PC-9 (cell line): Measurements from ENCODE around the gene GPR157. TPM values are rescaled to one million over a fixed set of nuclear protein-coding genes. Genes with fewer than 3 reads are reported as not detected.
A peak's percentile ranks its signal among the peaks of the same experiment; 100 is the strongest.
"Not testable (repeated sequence)": the region's sequence is repeated elsewhere in the genome, so short reads cannot be mapped to it uniquely, and the experiment has no call there.

ENCODE experiments used
- BruUV-seq: library from RNA; stranded (reverse); fragments of 400-500 nt; replicated peaks from 2 replicates; lab custom pipeline; 2021; lab: Mats Ljungman, UMichigan
- CTCF ChIA-PET: fragments of 300-600 bp; sonication (Branson Sonifier 250); formaldehyde crosslinking; loops from one replicate; lab custom pipeline; 2022; ENCODE audit warnings: antibody characterized with exemption; lab: Charles Lee
- POLR2A ChIA-PET: fragments of 300-600 bp; sonication (Branson Sonifier 250); formaldehyde crosslinking; loops from one replicate; lab custom pipeline; 2022; ENCODE audit warnings: antibody characterized with exemption; ENCODE audit not compliant: unreplicated experiment; lab: Charles Lee
- DNase-seq, 2 experiments: peaks; one replicate each; pipeline versions ENCODE4 v3.0.0 to v3.0.0-alpha.2; 2015 to 2022; ENCODE audit warnings: mixed read lengths in 1 of 2
- H2AFZ ChIP-seq: fragments of 200-600 bp; sonication (generic); 2 replicates; pipeline ENCODE4 v1.8.1; 2017; ENCODE audit warnings: antibody characterized with exemption
- H3F3A ChIP-seq: fragments of 200-600 bp; sonication (generic); 2 replicates; pipeline ENCODE4 v1.8.1; 2017; ENCODE audit warnings: antibody characterized with exemption, mild to moderate bottlenecking, low read depth; ENCODE audit not compliant: insufficient read depth
- H3K27ac ChIP-seq: fragments of 200-600 bp; sonication (generic); 2 replicates; pipeline ENCODE4 v1.6.1; 2016; ENCODE audit warnings: mixed run types
- H3K27me3 ChIP-seq: fragments of 200-600 bp; sonication (generic); 2 replicates; pipeline ENCODE4 v1.6.1; 2016; ENCODE audit warnings: low read depth, mixed run types; ENCODE audit not compliant: insufficient read depth
- H3K36me3 ChIP-seq: fragments of 200-600 bp; sonication (generic); 2 replicates; pipeline ENCODE4 v1.6.1; 2016; ENCODE audit warnings: low read depth, mixed run types
- H3K4me1 ChIP-seq: fragments of 200-600 bp; sonication (generic); replicated peaks from 2 replicates; pipeline ENCODE4 v1.6.1; 2016; ENCODE audit warnings: mixed run types; ENCODE audit not compliant: insufficient read depth
- H3K4me2 ChIP-seq: fragments of 200-600 bp; sonication (generic); 2 replicates; pipeline ENCODE4 v1.6.1; 2017; ENCODE audit warnings: mixed run types
- H3K4me3 ChIP-seq: fragments of 200-600 bp; sonication (generic); 2 replicates; pipeline ENCODE4 v1.6.1; 2016; ENCODE audit warnings: mixed run types
- H3K79me2 ChIP-seq: fragments of 200-600 bp; sonication (generic); 2 replicates; pipeline ENCODE4 v1.6.1; 2017; ENCODE audit warnings: low read depth, mixed run types
- H3K9me2 ChIP-seq: fragments of 200-600 bp; sonication (generic); 2 replicates; pipeline ENCODE4 v1.8.1; 2017; ENCODE audit warnings: mild to moderate bottlenecking; ENCODE audit not compliant: insufficient read depth
- H3K9me3 ChIP-seq: fragments of 200-600 bp; sonication (generic); 2 replicates; pipeline ENCODE4 v1.8.1; 2016; ENCODE audit warnings: low read depth; ENCODE audit not compliant: insufficient read depth
- H4K20me1 ChIP-seq: fragments of 200-600 bp; sonication (generic); 2 replicates; pipeline ENCODE4 v1.8.1; 2017; ENCODE audit not compliant: insufficient read depth
- CTCF ChIP-seq: fragments of 200-600 bp; sonication (generic); conservative IDR thresholded peaks from 2 replicates; pipeline ENCODE4 v1.6.1; 2017; ENCODE audit warnings: mixed run types, antibody characterized with exemption, mild to moderate bottlenecking, moderate library complexity
- EZH2 ChIP-seq: fragments of 200-600 bp; sonication (generic); IDR thresholded peaks from 2 replicates; pipeline ENCODE4 v1.8.0; 2017; ENCODE audit warnings: antibody characterized with exemption, low read depth
- intact Hi-C: fragments of 100-400 bp; cut with micrococcal nuclease; formaldehyde crosslinking; loops from one replicate; pipeline ENCODE4 v1.10.0; 2022; ENCODE audit not compliant: unreplicated experiment
- total RNA-seq: library from RNA; stranded (reverse); gene quantifications from 2 replicates; pipeline ENCODE4 v1.2.3, GENCODE V29; 2021

Gene GPR157
- total RNA-seq, 1 experiment from 2014 or later, result 9.0 TPM

- H3K4me1 ChIP-seq, result peaks cover 33% of the 10 kb centered on the region
- no peak overlapping the region for H3K4me2 ChIP-seq
- no peaks in the 10 kb centered on the region for H3K36me3 ChIP-seq
- H3K9me3 ChIP-seq, result no peaks in the 10 kb centered on the region
- BruUV-seq, result no TSS peak
- H2AFZ ChIP-seq, result no peak overlapping the region
- POLR2A ChIA-PET, result no interaction called here
- intact Hi-C loops, result loop anchor here (5.0 kb wide), 2 partner anchors 57 to 72 kb away; no protein-coding TSS in a partner anchor
- no peaks in the 10 kb centered on the region for H4K20me1 ChIP-seq
- H3K27me3 ChIP-seq, result no peaks in the 10 kb centered on the region
- CTCF ChIA-PET, result no interaction called here
- TF ChIP-seq CTCF (no peak), EZH2 (no peak)
- DNase-seq, result no peak
- H3F3A ChIP-seq, result peaks cover 8% of the 10 kb centered on the region; the same call in 1 of the 2 replicates
- H3K9me2 ChIP-seq, result no peaks in the 10 kb centered on the region
- peaks cover 27% of the 10 kb centered on the region; the same call in 1 of the 2 replicates for H3K79me2 ChIP-seq
- H3K4me3 ChIP-seq, result no peak overlapping the region
- no peak overlapping the region for H3K27ac ChIP-seq
These were observed 3.6 kb downstream of the GPR157 start for GRCh38 chr1:9125325-9125724.

DNA sequence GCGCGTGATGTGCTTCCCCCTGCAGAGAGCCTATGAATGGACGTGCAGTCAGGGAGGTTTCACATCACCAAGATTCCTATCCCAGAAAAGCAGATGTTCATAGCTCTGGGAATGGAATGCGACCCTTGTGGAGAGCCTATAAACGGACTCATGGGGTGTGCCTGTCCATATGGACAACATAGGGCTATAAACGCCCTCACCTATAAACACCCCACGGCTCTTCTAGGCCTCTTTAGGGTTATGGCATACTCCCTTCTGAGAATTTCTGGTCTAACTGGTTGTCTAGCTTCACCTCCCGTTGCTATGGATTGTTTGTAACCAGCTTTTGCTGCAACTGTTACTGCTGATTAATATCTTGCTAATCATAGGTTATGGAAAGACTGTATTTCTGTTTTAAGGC is 4.5 kb downstream of the GPR157 start:
- CTCF ChIA-PET, H3K27me3 ChIP-seq, H4K20me1 ChIP-seq, H3K4me3 ChIP-seq, BruUV-seq, POLR2A ChIA-PET, H3K4me2 ChIP-seq, H3K27ac ChIP-seq, H3F3A ChIP-seq, H3K9me2 ChIP-seq, intact Hi-C loops, H2AFZ ChIP-seq, H3K9me3 ChIP-seq, H3K36me3 ChIP-seq: not testable (repeated sequence)
- Histone ChIP-seq H3K79me2 (peaks cover 27% of the 10 kb centered on the region; the same call in 1 of the 2 replicates), H3K4me1 (peaks cover 29% of the 10 kb centered on the region)
- DNase-seq, result peak in 1 of 2 experiments; percentile 63

- H3K4me3 ChIP-seq, H3K27me3 ChIP-seq, DNase-seq, CTCF ChIA-PET, H3K4me2 ChIP-seq, H3K9me2 ChIP-seq, intact Hi-C loops, H4K20me1 ChIP-seq, H3K36me3 ChIP-seq, POLR2A ChIA-PET, H3F3A ChIP-seq, H3K9me3 ChIP-seq, BruUV-seq, H2AFZ ChIP-seq, H3K27ac ChIP-seq: not testable (repeated sequence)
- Histone ChIP-seq H3K79me2 (peaks cover 27% of the 10 kb centered on the region; the same call in 1 of the 2 replicates), H3K4me1 (peaks cover 29% of the 10 kb centered on the region)
These were observed 5.2 kb downstream of the GPR157 start for GRCh38 chr1:9123665-9124064.

DNA sequence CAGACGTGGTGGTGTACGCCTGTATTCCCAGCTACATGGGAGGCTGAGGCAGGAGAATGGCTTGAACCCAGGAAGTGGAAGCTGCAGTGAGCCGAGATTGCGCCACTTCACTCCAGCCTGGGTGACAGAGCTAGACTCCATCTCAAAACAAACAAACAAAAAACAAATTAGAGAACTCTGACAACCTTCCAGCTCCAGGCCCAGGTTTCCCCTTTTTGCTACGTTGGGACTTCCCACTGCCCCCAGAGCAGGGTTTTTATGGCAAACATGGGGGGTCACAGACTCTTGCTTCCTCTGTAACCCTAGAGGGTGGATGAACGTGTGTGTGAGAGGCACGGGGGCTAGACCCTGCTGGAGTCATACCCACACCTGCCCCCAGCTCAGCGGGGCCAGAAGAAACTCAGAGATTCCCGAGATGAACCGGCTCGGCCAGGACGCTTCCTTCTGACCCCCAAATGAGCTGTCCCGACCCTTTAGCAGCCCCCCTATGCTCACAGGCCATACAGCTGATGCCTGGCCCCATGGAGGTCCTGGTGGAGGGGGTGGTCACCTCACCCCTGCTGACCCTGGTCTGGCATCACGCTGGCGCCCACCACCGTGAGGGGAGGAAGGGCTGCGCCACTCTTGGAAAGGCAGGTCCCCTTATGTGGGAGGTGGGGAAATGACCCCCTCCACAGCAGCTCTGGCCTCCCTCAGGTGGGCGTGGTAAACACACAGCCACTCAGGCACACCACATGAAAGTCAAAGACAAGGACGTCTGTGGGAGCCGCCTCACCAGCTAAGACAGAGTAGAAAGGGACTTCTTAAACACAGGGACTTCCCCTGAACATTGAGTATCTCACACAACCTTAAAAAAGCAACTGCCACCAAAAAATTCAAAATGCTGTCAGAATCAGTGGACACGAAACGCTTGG is 7.1 kb downstream of the GPR157 start:
- Histone ChIP-seq H3F3A (no peaks in the 10 kb centered on the region), H3K9me3 (no peaks in the 10 kb centered on the region), H2AFZ (no peak overlapping the region), H3K27ac (no peak overlapping the region), H3K4me3 (no peak overlapping the region), H3K79me2 (peaks cover 16% of the 10 kb centered on the region; the same call in 1 of the 2 replicates), H3K4me2 (no peak overlapping the region), H4K20me1 (no peaks in the 10 kb centered on the region), H3K4me1 (peaks cover 18% of the 10 kb centered on the region), H3K9me2 (no peaks in the 10 kb centered on the region), H3K36me3 (no peaks in the 10 kb centered on the region), H3K27me3 (no peaks in the 10 kb centered on the region)
- ChIA-PET POLR2A (no interaction called here), CTCF (no interaction called here)
- intact Hi-C loops, result no loop called here
- no TSS peak for BruUV-seq
- TF ChIP-seq EZH2, result no peak
- no peak for TF ChIP-seq CTCF
- no peak for DNase-seq
